H1 (cell line): ENCODE results near the gene SLC1A7. TPM values are rescaled to one million over a fixed set of nuclear protein-coding genes. Genes with fewer than 3 reads are reported as not detected.

Experiments used
- CTCF ChIA-PET: fragments of 300-600 bp; sonication (Branson Sonifier 250); formaldehyde crosslinking; loops from one replicate; lab custom pipeline; 2021; ENCODE audit not compliant: partially characterized antibody; lab: Charles Lee
- POLR2A ChIA-PET: fragments of 300-600 bp; sonication (Branson Sonifier 250); formaldehyde crosslinking; loops from one replicate; lab custom pipeline; 2021; ENCODE audit warnings: inconsistent platforms; ENCODE audit not compliant: partially characterized antibody; lab: Charles Lee
- DNase-seq, 2 experiments: peaks; one replicate each; pipeline versions ENCODE4 v3.0.0 to v3.0.0-alpha.2; 2010 to 2022; ENCODE audit warnings: low spot score in 2 of 2, low read depth in 1 of 2, mixed read lengths in 1 of 2
- FAIRE-seq: peaks from 2 replicates; lab custom pipeline; 2011; peaks lifted over from hg19 to GRCh38; lab: Jason Lieb, UNC
- H2AFZ ChIP-seq: 2 replicates; pipeline ENCODE4 v1.8.1; 2012; ENCODE audit warnings: low read length, inconsistent platforms
- H2AK5ac ChIP-seq: 2 replicates; pipeline ENCODE4 v1.6.1; 2013; ENCODE audit warnings: low read depth, low read length
- H2BK120ac ChIP-seq: replicated peaks from 2 replicates; pipeline ENCODE3; 2013; ENCODE audit warnings: low read depth, low read length, inconsistent platforms
- H2BK12ac ChIP-seq: 2 replicates; pipeline ENCODE4 v1.6.1; 2013; ENCODE audit warnings: low read depth, low read length
- H2BK15ac ChIP-seq: 2 replicates; pipeline ENCODE4 v1.6.1; 2013; ENCODE audit warnings: low read length
- H2BK20ac ChIP-seq: 2 replicates; pipeline ENCODE4 v1.6.1; 2013; ENCODE audit warnings: low read length
- H2BK5ac ChIP-seq: 2 replicates; pipeline ENCODE4 v1.6.1; 2013; ENCODE audit warnings: low read depth, low read length
- H3K14ac ChIP-seq: 2 replicates; pipeline ENCODE4 v1.6.1; 2013; ENCODE audit warnings: inconsistent platforms; ENCODE audit not compliant: insufficient read length
- H3K18ac ChIP-seq: 2 replicates; pipeline ENCODE4 v1.6.1; 2013; ENCODE audit warnings: low read length; ENCODE audit errors: extremely low read depth
- H3K23ac ChIP-seq: 2 replicates; pipeline ENCODE4 v1.6.1; 2013; ENCODE audit warnings: inconsistent platforms; ENCODE audit not compliant: insufficient read length
- H3K23me2 ChIP-seq: 2 replicates; pipeline ENCODE4 v1.6.1; 2013; ENCODE audit warnings: low read depth, low read length
- H3K27ac ChIP-seq: 2 replicates; pipeline ENCODE4 v1.6.1; 2011; ENCODE audit warnings: low read depth, low read length, inconsistent platforms
- H3K27me3 ChIP-seq, 4 experiments: replicated peaks in 1 of 4; 1 replicate in 1 of 4; 2 replicates in 3 of 4; pipeline versions ENCODE4 v1.6.1 to v1.8.1; 2011 to 2013; ENCODE audit warnings: low read length in 3 of 4, mild to moderate bottlenecking in 3 of 4, inconsistent platforms in 2 of 4, mixed read lengths in 2 of 4, moderate library complexity in 1 of 4; ENCODE audit not compliant: control insufficient read depth in 3 of 4, insufficient read depth in 3 of 4; ENCODE audit errors: extremely low read depth in 1 of 4
- H3K36me3 ChIP-seq, 4 experiments: 2 replicates each; pipeline versions ENCODE4 v1.6.1 to v1.8.1; 2011 to 2013; ENCODE audit warnings: mild to moderate bottlenecking in 4 of 4, low read length in 3 of 4, moderate library complexity in 2 of 4, control low read depth in 1 of 4, inconsistent platforms in 1 of 4; ENCODE audit not compliant: insufficient read depth in 4 of 4, control insufficient read depth in 2 of 4
- H3K4ac ChIP-seq: replicated peaks from 2 replicates; pipeline ENCODE3; 2013; ENCODE audit warnings: low read length, low read depth, mixed read lengths, inconsistent platforms; ENCODE audit not compliant: insufficient read length
- H3K4me1 ChIP-seq, 4 experiments: replicated peaks in 1 of 4; 1 replicate in 1 of 4; 2 replicates in 3 of 4; pipeline versions ENCODE4 v1.6.1 to v1.8.1; 2011 to 2013; ENCODE audit warnings: low read length in 3 of 4, inconsistent platforms in 2 of 4, mixed read lengths in 1 of 4; ENCODE audit not compliant: insufficient read depth in 4 of 4, control insufficient read depth in 3 of 4
- H3K4me2 ChIP-seq, 2 experiments: 2 replicates each; pipeline versions ENCODE4 v1.6.1 to v1.8.1; 2011 to 2013; ENCODE audit warnings: low read depth in 2 of 2, low read length in 2 of 2, control low read depth in 1 of 2, inconsistent platforms in 1 of 2, mild to moderate bottlenecking in 1 of 2; ENCODE audit not compliant: insufficient read depth in 1 of 2
- H3K4me3 ChIP-seq, 4 experiments: fragments of 200-600, 300-600 bp in 1 of 4; sonication (generic), shearing (Covaris generic), sonication (Bioruptor Twin) in 1 of 4; 2 replicates each; pipeline versions ENCODE4 v1.5.1 to v1.8.1; 2011 to 2016; ENCODE audit warnings: low read length in 4 of 4, low read depth in 3 of 4, control low read depth in 2 of 4, inconsistent platforms in 2 of 4, mild to moderate bottlenecking in 2 of 4, mixed read lengths in 1 of 4, moderate library complexity in 1 of 4; ENCODE audit not compliant: insufficient read depth in 2 of 4; ENCODE audit errors: extremely low read depth in 1 of 4
- H3K56ac ChIP-seq: replicated peaks from 2 replicates; pipeline ENCODE3; 2013; ENCODE audit warnings: low read depth, mild to moderate bottlenecking, mixed read lengths, low read length, inconsistent platforms; ENCODE audit not compliant: insufficient read length
- H3K79me1 ChIP-seq: 2 replicates; pipeline ENCODE4 v1.6.1; 2013; ENCODE audit warnings: low read depth, low read length, control low read depth
- H3K79me2 ChIP-seq, 2 experiments: 2 replicates each; pipeline versions ENCODE4 v1.6.1 to v1.8.1; 2012 to 2013; ENCODE audit warnings: low read length in 2 of 2, mild to moderate bottlenecking in 2 of 2, inconsistent platforms in 1 of 2; ENCODE audit not compliant: insufficient read depth in 2 of 2, control insufficient read depth in 1 of 2
- H3K9ac ChIP-seq, 4 experiments: replicated peaks in 1 of 4; 1 replicate in 1 of 4; 2 replicates in 3 of 4; pipeline versions ENCODE4 v1.6.1 to v1.8.1; 2011 to 2013; ENCODE audit warnings: low read depth in 3 of 4, low read length in 3 of 4, control low read depth in 2 of 4, mild to moderate bottlenecking in 2 of 4, moderate library complexity in 2 of 4, inconsistent platforms in 1 of 4; ENCODE audit errors: extremely low read depth in 1 of 4
- H3K9me3 ChIP-seq, 2 experiments: 2 replicates each; pipeline versions ENCODE4 v1.6.1 to v1.8.1; 2012 to 2013; ENCODE audit warnings: mild to moderate bottlenecking in 2 of 2, moderate library complexity in 2 of 2, control low read depth in 1 of 2, inconsistent platforms in 1 of 2, low read depth in 1 of 2, low read length in 1 of 2, mixed read lengths in 1 of 2; ENCODE audit not compliant: insufficient read depth in 2 of 2
- H4K20me1 ChIP-seq, 2 experiments: replicated peaks in 1 of 2; 2 replicates each; pipeline versions ENCODE3 to v1.8.1; 2011 to 2013; ENCODE audit warnings: inconsistent platforms in 2 of 2, low read length in 2 of 2, mild to moderate bottlenecking in 1 of 2; ENCODE audit not compliant: insufficient read depth in 2 of 2, control insufficient read depth in 1 of 2
- H4K5ac ChIP-seq: 2 replicates; pipeline ENCODE4 v1.6.1; 2013; ENCODE audit warnings: low read length, low read depth, mixed read lengths, inconsistent platforms; ENCODE audit not compliant: insufficient read length
- H4K8ac ChIP-seq: 2 replicates; pipeline ENCODE4 v1.8.0; 2013; ENCODE audit warnings: mild to moderate bottlenecking, moderate library complexity, low read length, inconsistent platforms; ENCODE audit not compliant: insufficient read depth; ENCODE audit errors: extremely low read depth
- H4K91ac ChIP-seq: replicated peaks from 2 replicates; pipeline ENCODE3; 2013; ENCODE audit warnings: low read length, mixed read lengths, inconsistent platforms; ENCODE audit not compliant: insufficient read length
- BACH1 ChIP-seq: IDR thresholded peaks from 2 replicates; pipeline ENCODE4 v1.6.1; 2012; ENCODE audit warnings: low read length, improper control_type of control experiment
- BCL11A ChIP-seq, 2 experiments: IDR thresholded peaks; one replicate each; pipeline ENCODE4 v1.6.1; 2011; ENCODE audit warnings: low read depth in 2 of 2, low read length in 2 of 2, mild to moderate bottlenecking in 2 of 2
- EZH2 ChIP-seq: fragments of 200-600 bp; sonication (generic); IDR thresholded peaks from 2 replicates; pipeline ENCODE4 v1.7.1; 2012; ENCODE audit warnings: low read depth, mild to moderate bottlenecking, moderate library complexity, low read length, inconsistent platforms; ENCODE audit not compliant: severe bottlenecking
- HDAC2 ChIP-seq, 2 experiments: fragments of 300-600 bp in 1 of 2; sonication (generic) in 1 of 2; IDR thresholded peaks; 2 replicates each; pipeline ENCODE4 v1.6.1; 2011 to 2012; ENCODE audit warnings: low read depth in 2 of 2, low read length in 2 of 2, mild to moderate bottlenecking in 2 of 2, moderate library complexity in 2 of 2, borderline replicate concordance in 1 of 2, inconsistent platforms in 1 of 2
- JUN ChIP-seq: IDR thresholded peaks from 2 replicates; pipeline ENCODE4 v1.6.1; 2011; ENCODE audit warnings: low read depth, mild to moderate bottlenecking, improper control_type of control experiment, low read length
- RBBP5 ChIP-seq: IDR thresholded peaks from 2 replicates; pipeline ENCODE4 v1.7.1; 2012; ENCODE audit warnings: low read depth, mild to moderate bottlenecking, inconsistent platforms, low read length, moderate library complexity, borderline replicate concordance
- SAP30 ChIP-seq: fragments of 300-600 bp; sonication (generic); IDR thresholded peaks from 2 replicates; pipeline ENCODE4 v1.7.1; 2012; ENCODE audit warnings: low read length, moderate library complexity, mild to moderate bottlenecking, inconsistent platforms; ENCODE audit not compliant: insufficient read depth, insufficient replicate concordance
- TAF1 ChIP-seq: IDR thresholded peaks from 2 replicates; pipeline ENCODE4 v1.6.1; 2011; ENCODE audit warnings: mild to moderate bottlenecking, low read depth, low read length
- TAF7 ChIP-seq: optimal IDR thresholded peaks from 2 replicates; pipeline ENCODE3; 2011; ENCODE audit warnings: low read depth, mild to moderate bottlenecking, inconsistent platforms, low read length, moderate library complexity, borderline replicate concordance
- TBP ChIP-seq: IDR thresholded peaks from 2 replicates; pipeline ENCODE4 v1.6.1; 2011; ENCODE audit warnings: low read depth, low read length, improper control_type of control experiment
- TEAD4 ChIP-seq: IDR thresholded peaks from 2 replicates; pipeline ENCODE4 v1.6.1; 2012; ENCODE audit warnings: low read depth, low read length, inconsistent platforms, mixed read lengths
- ZNF274 ChIP-seq: IDR thresholded peaks from 2 replicates; pipeline ENCODE4 v1.7.0; 2012; ENCODE audit warnings: low read length, borderline replicate concordance; ENCODE audit errors: extremely low read depth
- WGBS, 2 experiments: shearing (Covaris generic) in 1 of 2; methylation state at CpG; one replicate each; pipeline versions ENCODE4 v1.1.6 to v1.1.7; 2013 to 2015; ENCODE audit warnings: low lambda C conversion rate in 2 of 2, mixed read lengths in 2 of 2, inconsistent platforms in 1 of 2, low coverage in 1 of 2, missing lambda C conversion rate in 1 of 2; ENCODE audit not compliant: insufficient replicate concordance in 2 of 2, insufficient coverage in 1 of 2, insufficient read length in 1 of 2; ENCODE audit errors: extremely low coverage in 1 of 2, missing lambda C conversion rate in 1 of 2; 5-methylcytosine and 5-hydroxymethylcytosine counted together
- polyA plus RNA-seq, 7 experiments: library from polyadenylated mRNA; depleted of rRNA in 3 of 7; stranded (reverse) in 5 of 7; unstranded in 2 of 7; fragments of >200 nt in 5 of 7; fragments of 200-250 nt in 2 of 7; gene quantifications; 1 replicate in 5 of 7; 2 replicates in 1 of 7; 4 replicates in 1 of 7; pipeline versions ENCODE4 v1.2.1 to v1.2.3, GENCODE V29; 2011 to 2013; ENCODE audit warnings: missing spikeins in 2 of 7, mixed read lengths in 2 of 7
- total RNA-seq: library from RNA; stranded (reverse); fragmentation: NEBNext Ultra II Directional; extraction: Animal tissue kit (Norgen Biotek cat#: 25700); gene quantifications from 2 replicates; pipeline ENCODE4 v1.2.1, GENCODE V29; 2021

Gene SLC1A7
- total and polyA plus RNA-seq, 2 of the 8 experiments (the other 6 are each of a cell fraction or from before 2014, with no cell fraction given) = not detected

GRCh38 chr1:53138991-53139884 is 3.2 kb downstream of the SLC1A7 start:
- Histone ChIP-seq H3K23ac (no peak overlapping the region), H3K56ac (no peak overlapping the region), H3K4ac (no peak overlapping the region), H3K4me3 (no peak overlapping the region), H4K91ac (no peak overlapping the region), H4K5ac (no peak overlapping the region), H2BK120ac (no peak overlapping the region), H3K79me1 (no peaks in the 10 kb centered on the region), H2BK5ac (no peak overlapping the region), H3K23me2 (no peaks in the 10 kb centered on the region), H4K8ac (no peak overlapping the region), H3K27ac (no peak overlapping the region), H4K20me1 (no peaks in the 10 kb centered on the region), H2AFZ (no peak overlapping the region), H3K18ac (no peak overlapping the region), H2BK12ac (no peak overlapping the region), H3K79me2 (no peaks in the 10 kb centered on the region), H3K9ac (no peak overlapping the region), H3K36me3 (no peaks in the 10 kb centered on the region), H3K4me1 (no peaks in the 10 kb centered on the region), H2BK20ac (no peak overlapping the region), H3K9me3 (peaks cover 5 to 9% of the 10 kb centered on the region in 2 experiments; a peak in 3 of 4 replicates), H2AK5ac (no peak overlapping the region), H3K4me2 (no peak overlapping the region), H3K14ac (no peak overlapping the region), H3K27me3 (no peaks in the 10 kb centered on the region), H2BK15ac (no peak overlapping the region)
- no peak for DNase-seq
- WGBS, 2 experiments = 94% methylated on average over 8 of the region's 8 CpGs; no CpG with 5 or more reads in 1 of the 2 experiments
- CTCF ChIA-PET = interaction anchor here (1.0 to 1.9 kb wide), 5 partner anchors 16 to 54 kb away, joined by 3 to 5 read pairs (median 4); no protein-coding TSS in a partner anchor
- POLR2A ChIA-PET = no interaction called here
- FAIRE-seq = no peak
- no peak for TF ChIP-seq BACH1
- TF ChIP-seq TAF7 = no peak
- TF ChIP-seq TAF1 = no peak
- TF ChIP-seq RBBP5 = no peak
- TF ChIP-seq TEAD4 = no peak
- TF ChIP-seq SAP30 = no peak
- no peak for TF ChIP-seq JUN
- no peak for TF ChIP-seq BCL11A (IDR thresholded peaks at IDR 0.05; ENCODE audit: low read depth in 2 of 2, low read length in 2 of 2)
- no peak for TF ChIP-seq ZNF274
- no peak for TF ChIP-seq TBP
- TF ChIP-seq EZH2 = no peak
- TF ChIP-seq HDAC2 (IDR thresholded peaks at IDR 0.05; ENCODE audit: borderline replicate concordance in 1 of 2, low read depth in 2 of 2, low read length in 2 of 2) = no peak
